ENCODE measurements around the gene HLA-DQB2.

DNA sequence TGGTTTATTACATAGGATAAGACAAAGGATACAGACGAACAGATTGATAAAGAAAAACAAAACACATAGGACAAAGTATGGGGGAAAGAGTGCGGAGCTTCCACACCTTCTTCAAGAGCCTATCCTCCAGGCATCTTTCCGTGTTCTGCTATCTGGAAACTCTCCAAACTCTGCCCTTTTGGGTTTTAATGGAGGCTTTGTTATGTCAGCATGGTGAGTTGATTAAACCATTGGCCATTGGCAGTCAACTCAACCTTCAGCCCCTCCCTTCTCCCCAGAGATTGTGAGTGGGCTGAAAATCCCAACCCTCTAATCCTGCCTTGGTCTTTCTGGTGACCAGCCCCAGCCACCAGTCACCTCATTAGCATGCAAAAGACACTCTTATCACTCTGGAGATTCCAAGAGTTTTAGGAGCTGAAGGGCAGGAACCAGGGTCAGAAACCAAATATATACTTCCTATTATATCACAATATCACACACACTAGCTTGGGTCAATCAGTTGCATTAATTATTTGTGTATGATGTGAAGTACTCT lies 29.6 kb upstream of the HLA-DQB2 start:
- TF ChIP-seq, protein P1, sequence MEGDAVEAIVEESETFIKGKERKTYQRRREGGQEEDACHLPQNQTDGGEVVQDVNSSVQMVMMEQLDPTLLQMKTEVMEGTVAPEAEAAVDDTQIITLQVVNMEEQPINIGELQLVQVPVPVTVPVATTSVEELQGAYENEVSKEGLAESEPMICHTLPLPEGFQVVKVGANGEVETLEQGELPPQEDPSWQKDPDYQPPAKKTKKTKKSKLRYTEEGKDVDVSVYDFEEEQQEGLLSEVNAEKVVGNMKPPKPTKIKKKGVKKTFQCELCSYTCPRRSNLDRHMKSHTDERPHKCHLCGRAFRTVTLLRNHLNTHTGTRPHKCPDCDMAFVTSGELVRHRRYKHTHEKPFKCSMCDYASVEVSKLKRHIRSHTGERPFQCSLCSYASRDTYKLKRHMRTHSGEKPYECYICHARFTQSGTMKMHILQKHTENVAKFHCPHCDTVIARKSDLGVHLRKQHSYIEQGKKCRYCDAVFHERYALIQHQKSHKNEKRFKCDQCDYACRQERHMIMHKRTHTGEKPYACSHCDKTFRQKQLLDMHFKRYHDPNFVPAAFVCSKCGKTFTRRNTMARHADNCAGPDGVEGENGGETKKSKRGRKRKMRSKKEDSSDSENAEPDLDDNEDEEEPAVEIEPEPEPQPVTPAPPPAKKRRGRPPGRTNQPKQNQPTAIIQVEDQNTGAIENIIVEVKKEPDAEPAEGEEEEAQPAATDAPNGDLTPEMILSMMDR (conservative IDR thresholded peaks at IDR 0.05), result no peak
- TF ChIP-seq ZFX (IDR thresholded peaks at IDR 0.05), result no peak

Data from C4-2B (cell line).